ENCODE measurements around the gene PPP1R15B. TPM values are rescaled to one million over a fixed set of nuclear protein-coding genes. Genes with fewer than 3 reads are reported as not detected.

Gene PPP1R15B
- total RNA-seq, 1 donor from 2014 or later, result 30.3 TPM

DNA sequence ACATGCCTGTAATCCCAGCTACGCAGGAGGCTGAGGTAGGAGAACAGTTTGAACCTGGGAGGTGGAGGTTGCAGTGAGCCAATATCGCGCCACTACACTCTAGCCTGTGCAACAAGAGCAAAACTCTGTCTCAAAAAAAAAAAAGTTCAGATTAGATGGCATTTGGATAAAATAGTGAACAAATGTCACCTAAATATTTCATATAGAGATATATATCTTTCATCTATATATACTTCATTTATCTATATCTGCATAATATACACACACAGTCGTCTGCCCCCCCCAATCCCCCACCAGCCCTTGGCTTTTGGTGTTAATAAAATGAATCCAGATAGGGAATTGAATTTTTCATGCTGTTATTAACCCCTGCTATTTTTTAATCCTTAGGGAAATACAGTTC, 5.0 kb downstream of the PPP1R15B start:
- Histone ChIP-seq H3K36me3 (ENCODE audit: control insufficient read depth in 3 of 3, insufficient read depth in 3 of 3, low read length in 3 of 3) (peaks cover 2 to 17% (median 15%) of the 10 kb centered on the region in 3 donors), H3K27ac (ENCODE audit: low read depth, low read length) (no peak overlapping the region), H3K4me3 (ENCODE audit: low read length in 3 of 3) (peak overlapping the region in 2 of 3 donors; percentile 9 to 90), H3K9me3 (ENCODE audit: control insufficient read depth in 3 of 3, low read length in 3 of 3) (no peaks in the 10 kb centered on the region), H3K27me3 (ENCODE audit: control insufficient read depth in 3 of 3, insufficient read depth in 3 of 3, low read length in 3 of 3) (no peaks in the 10 kb centered on the region), H3K4me1 (ENCODE audit: control insufficient read depth in 3 of 3, insufficient read depth in 3 of 3, low read length in 3 of 3) (peaks cover 7 to 26% (median 17%) of the 10 kb centered on the region in 3 donors), H3K9ac (ENCODE audit: low read depth in 1 of 3, low read length in 3 of 3) (no peak overlapping the region)

DNA sequence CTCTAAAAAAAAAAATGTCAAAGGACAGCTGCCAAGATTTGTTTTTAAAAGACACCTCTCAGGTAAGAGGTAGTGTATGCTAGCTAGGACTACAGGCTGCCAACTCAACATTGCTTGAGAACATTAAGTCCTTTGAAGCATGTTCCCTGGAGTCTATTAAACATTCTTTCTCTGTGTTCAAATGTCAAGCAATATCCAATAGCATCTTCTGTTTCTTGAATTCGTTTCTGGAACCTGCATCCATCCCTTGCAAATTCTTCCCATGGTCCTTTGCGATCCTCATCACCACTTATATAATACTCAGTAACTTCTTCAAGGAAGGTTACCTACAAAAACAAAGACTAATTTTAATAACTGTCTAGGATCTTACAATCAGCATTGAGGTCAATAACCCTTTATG, 5.6 kb downstream of the PPP1R15B start:
- H3K27ac ChIP-seq (ENCODE audit: low read depth, low read length), result no peak overlapping the region
- peaks cover 2 to 19% (median 15%) of the 10 kb centered on the region in 3 donors for H3K36me3 ChIP-seq (ENCODE audit: control insufficient read depth in 3 of 3, insufficient read depth in 3 of 3, low read length in 3 of 3)

DNA sequence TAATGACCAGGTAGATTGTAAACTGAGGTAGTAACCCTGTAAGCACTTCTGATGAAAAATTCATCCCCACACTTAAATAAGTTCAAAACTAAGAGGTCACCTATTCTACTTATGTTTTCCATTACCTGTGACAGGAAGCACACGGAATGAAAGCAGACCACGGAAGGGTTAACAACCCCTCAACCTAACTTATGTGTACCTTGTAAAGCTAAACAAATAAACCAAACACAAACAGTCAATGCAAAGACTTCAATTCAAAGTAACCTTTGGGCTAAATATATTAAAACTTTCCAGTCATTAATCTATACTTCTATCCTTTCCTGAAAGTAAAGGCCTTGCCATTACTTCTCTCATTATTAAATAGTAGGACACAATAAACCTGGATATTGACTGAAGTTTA, 7.0 kb downstream of the PPP1R15B start:
- Histone ChIP-seq H3K4me3 (ENCODE audit: low read length in 3 of 3) (no peak overlapping the region), H3K27ac (ENCODE audit: low read depth, low read length) (no peak overlapping the region), H3K27me3 (ENCODE audit: control insufficient read depth in 3 of 3, insufficient read depth in 3 of 3, low read length in 3 of 3) (no peaks in the 10 kb centered on the region), H3K9me3 (ENCODE audit: control insufficient read depth in 3 of 3, low read length in 3 of 3) (no peaks in the 10 kb centered on the region), H3K36me3 (ENCODE audit: control insufficient read depth in 3 of 3, insufficient read depth in 3 of 3, low read length in 3 of 3) (peaks cover 5 to 26% (median 23%) of the 10 kb centered on the region in 3 donors), H3K9ac (ENCODE audit: low read depth in 1 of 3, low read length in 3 of 3) (no peak overlapping the region), H3K4me1 (ENCODE audit: control insufficient read depth in 3 of 3, insufficient read depth in 3 of 3, low read length in 3 of 3) (peaks cover 4 to 17% (median 11%) of the 10 kb centered on the region in 3 donors)

More for the DNA sequence above, 5.6 kb downstream of the PPP1R15B start:
- no peak overlapping the region for H3K9ac ChIP-seq (ENCODE audit: low read depth in 1 of 3, low read length in 3 of 3)
- H3K4me3 ChIP-seq (ENCODE audit: low read length in 3 of 3), result peak overlapping the region in 1 of 3 donors; percentile 24
- H3K9me3 ChIP-seq (ENCODE audit: control insufficient read depth in 3 of 3, low read length in 3 of 3), result no peaks in the 10 kb centered on the region
- peaks cover 7 to 26% (median 17%) of the 10 kb centered on the region in 3 donors for H3K4me1 ChIP-seq (ENCODE audit: control insufficient read depth in 3 of 3, insufficient read depth in 3 of 3, low read length in 3 of 3)
- no peaks in the 10 kb centered on the region for H3K27me3 ChIP-seq (ENCODE audit: control insufficient read depth in 3 of 3, insufficient read depth in 3 of 3, low read length in 3 of 3)

DNA sequence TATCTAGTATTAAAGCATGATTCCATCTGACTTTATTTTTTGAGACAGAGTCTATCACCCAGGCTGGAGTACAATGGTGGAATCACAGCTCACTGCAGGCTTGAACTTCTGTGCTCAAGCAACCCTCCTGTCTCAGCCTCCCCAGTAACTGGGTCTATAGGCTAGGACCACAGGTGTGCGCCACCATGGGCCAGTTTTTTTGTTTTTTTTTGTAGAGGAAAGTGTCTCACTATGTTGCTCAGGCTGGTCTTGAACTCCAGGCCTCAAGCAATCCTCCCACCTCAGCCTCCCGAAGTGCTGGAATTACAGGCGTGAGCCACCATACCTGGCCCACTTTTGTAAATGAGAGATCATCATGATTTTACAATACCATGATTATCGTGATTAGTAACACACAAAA, 9.2 kb downstream of the PPP1R15B start:
- peaks cover 7 to 31% (median 28%) of the 10 kb centered on the region in 3 donors for H3K36me3 ChIP-seq (ENCODE audit: control insufficient read depth in 3 of 3, insufficient read depth in 3 of 3, low read length in 3 of 3)

DNA sequence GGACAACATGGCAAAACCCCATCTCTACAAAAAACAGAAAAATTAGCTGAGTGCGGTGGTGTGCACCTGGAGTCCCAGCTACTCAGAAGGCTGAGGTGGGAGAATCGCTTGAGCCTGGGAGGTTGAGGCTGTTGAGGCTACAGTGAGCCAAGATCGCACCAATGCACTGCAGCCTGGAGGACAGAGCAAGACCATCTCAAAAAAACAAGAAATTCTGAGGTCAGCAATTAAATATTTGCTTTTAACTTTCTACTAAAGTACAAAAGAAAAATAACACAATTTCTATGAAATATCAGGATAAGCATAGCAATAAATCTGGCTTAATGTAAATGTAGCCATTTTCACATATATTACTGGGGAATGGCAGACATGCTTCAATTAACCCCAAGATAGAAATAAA, 9.9 kb downstream of the PPP1R15B start:
- no peaks in the 10 kb centered on the region for H3K27me3 ChIP-seq (ENCODE audit: control insufficient read depth in 3 of 3, insufficient read depth in 3 of 3, low read length in 3 of 3)
- H3K9me3 ChIP-seq (ENCODE audit: control insufficient read depth in 3 of 3, low read length in 3 of 3), result no peaks in the 10 kb centered on the region
- H3K4me3 ChIP-seq (ENCODE audit: low read length in 3 of 3), result no peak overlapping the region
- H3K4me1 ChIP-seq (ENCODE audit: control insufficient read depth in 3 of 3, insufficient read depth in 3 of 3, low read length in 3 of 3), result peaks cover 6 to 11% (median 7%) of the 10 kb centered on the region in 3 donors
- H3K36me3 ChIP-seq (ENCODE audit: control insufficient read depth in 3 of 3, insufficient read depth in 3 of 3, low read length in 3 of 3), result peaks cover 7 to 31% (median 28%) of the 10 kb centered on the region in 3 donors
- no peak overlapping the region for H3K27ac ChIP-seq (ENCODE audit: low read depth, low read length)
- H3K9ac ChIP-seq (ENCODE audit: low read depth in 1 of 3, low read length in 3 of 3), result no peak overlapping the region

More for the DNA sequence above, 9.2 kb downstream of the PPP1R15B start:
- no peaks in the 10 kb centered on the region for H3K9me3 ChIP-seq (ENCODE audit: control insufficient read depth in 3 of 3, low read length in 3 of 3)
- H3K27me3 ChIP-seq (ENCODE audit: control insufficient read depth in 3 of 3, insufficient read depth in 3 of 3, low read length in 3 of 3), result no peaks in the 10 kb centered on the region
- no peak overlapping the region for H3K27ac ChIP-seq (ENCODE audit: low read depth, low read length)
- H3K4me3 ChIP-seq (ENCODE audit: low read length in 3 of 3), result no peak overlapping the region
- H3K9ac ChIP-seq (ENCODE audit: low read depth in 1 of 3, low read length in 3 of 3), result no peak overlapping the region
- peaks cover 6 to 12% (median 8%) of the 10 kb centered on the region in 3 donors for H3K4me1 ChIP-seq (ENCODE audit: control insufficient read depth in 3 of 3, insufficient read depth in 3 of 3, low read length in 3 of 3)

DNA sequence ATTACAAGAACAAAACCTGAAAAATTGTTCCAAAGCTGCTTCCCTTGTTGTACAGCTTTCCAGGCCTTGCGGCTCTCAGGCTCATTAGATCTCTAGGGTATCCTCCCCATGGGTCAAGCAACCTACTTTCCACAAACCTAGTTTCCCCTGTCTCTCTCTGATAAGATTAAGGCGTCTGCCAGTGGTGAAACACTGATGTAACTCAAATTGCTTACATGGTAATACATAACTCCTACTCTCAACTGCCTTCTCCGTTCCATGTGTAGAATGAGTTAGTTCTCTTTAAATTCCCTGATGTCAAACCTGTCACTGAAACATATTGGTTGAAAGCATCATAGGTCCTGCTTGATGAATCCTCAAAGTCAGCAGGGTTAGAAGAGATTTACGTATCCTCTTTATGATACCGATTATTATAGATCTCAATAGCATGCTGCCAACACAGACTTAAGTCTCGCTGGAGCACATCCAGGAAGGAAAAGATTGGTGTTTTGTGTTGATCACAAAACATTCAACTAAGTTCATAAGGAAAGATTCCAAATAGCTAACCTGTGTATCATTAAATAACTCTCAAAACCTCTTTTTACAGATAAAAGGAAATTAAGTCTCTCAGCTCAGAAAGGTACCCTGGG, 10.6 kb downstream of the PPP1R15B start:
- H3K4me1 ChIP-seq (ENCODE audit: control insufficient read depth in 3 of 3, insufficient read depth in 3 of 3, low read length in 3 of 3), result peaks cover 2 to 5% (median 4%) of the 10 kb centered on the region in 3 donors
- no peak overlapping the region for H3K4me3 ChIP-seq (ENCODE audit: low read length in 3 of 3)
- H3K27ac ChIP-seq (ENCODE audit: low read depth, low read length), result no peak overlapping the region
- no peaks in the 10 kb centered on the region for H3K27me3 ChIP-seq (ENCODE audit: control insufficient read depth in 3 of 3, insufficient read depth in 3 of 3, low read length in 3 of 3)
- H3K9ac ChIP-seq (ENCODE audit: low read depth in 1 of 3, low read length in 3 of 3), result no peak overlapping the region
- no peaks in the 10 kb centered on the region for H3K9me3 ChIP-seq (ENCODE audit: control insufficient read depth in 3 of 3, low read length in 3 of 3)
- H3K36me3 ChIP-seq (ENCODE audit: control insufficient read depth in 3 of 3, insufficient read depth in 3 of 3, low read length in 3 of 3), result peaks cover 7 to 31% (median 28%) of the 10 kb centered on the region in 3 donors

DNA sequence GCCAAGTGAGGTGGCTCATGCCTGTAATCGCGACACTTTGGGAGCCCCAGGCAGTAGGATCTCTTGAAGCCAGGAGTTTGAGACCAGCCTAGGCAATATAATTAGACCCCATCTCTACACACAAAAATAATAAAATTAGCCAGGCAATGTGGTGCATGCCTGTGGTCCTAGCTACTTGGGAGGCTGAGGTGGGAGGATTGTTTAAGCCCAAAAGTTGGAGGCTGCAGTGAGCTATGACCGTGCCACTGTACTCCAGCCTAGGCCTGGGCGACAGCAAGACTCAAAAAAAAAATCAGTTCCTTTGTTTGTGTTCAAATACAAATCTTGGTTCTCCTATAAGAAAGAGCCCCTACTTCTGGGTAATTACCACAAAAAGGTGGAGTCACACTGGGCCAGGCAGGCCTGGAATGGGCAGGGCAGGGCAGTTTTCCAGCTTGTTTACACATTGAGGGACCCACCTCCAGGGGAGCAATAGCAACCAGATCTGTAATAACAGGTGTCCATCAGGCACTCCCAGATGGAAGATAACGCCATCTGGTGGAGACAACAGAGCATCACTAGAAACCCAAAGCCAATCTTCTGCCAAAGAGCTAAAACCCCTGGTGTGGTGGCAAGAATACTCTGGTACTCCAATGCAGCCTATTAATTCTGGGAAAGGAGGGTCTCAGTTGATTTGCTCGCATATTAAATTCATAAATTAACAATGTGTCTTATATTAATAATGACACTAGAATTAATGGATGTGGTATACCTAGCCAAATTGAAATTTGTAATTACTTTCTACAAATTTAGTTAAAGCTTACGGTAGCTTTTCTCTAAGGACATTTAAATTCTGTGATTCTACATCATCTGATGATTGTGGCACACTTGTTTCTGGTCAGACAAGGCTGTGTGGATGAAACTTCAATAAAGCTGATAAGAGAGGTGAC, 13.2 kb downstream of the PPP1R15B start:
- Histone ChIP-seq H3K27me3 (ENCODE audit: control insufficient read depth in 3 of 3, insufficient read depth in 3 of 3, low read length in 3 of 3) (no peaks in the 10 kb centered on the region), H3K36me3 (ENCODE audit: control insufficient read depth in 3 of 3, insufficient read depth in 3 of 3, low read length in 3 of 3) (peaks cover 6 to 16% (median 13%) of the 10 kb centered on the region in 3 donors), H3K27ac (ENCODE audit: low read depth, low read length) (no peak overlapping the region)

DNA sequence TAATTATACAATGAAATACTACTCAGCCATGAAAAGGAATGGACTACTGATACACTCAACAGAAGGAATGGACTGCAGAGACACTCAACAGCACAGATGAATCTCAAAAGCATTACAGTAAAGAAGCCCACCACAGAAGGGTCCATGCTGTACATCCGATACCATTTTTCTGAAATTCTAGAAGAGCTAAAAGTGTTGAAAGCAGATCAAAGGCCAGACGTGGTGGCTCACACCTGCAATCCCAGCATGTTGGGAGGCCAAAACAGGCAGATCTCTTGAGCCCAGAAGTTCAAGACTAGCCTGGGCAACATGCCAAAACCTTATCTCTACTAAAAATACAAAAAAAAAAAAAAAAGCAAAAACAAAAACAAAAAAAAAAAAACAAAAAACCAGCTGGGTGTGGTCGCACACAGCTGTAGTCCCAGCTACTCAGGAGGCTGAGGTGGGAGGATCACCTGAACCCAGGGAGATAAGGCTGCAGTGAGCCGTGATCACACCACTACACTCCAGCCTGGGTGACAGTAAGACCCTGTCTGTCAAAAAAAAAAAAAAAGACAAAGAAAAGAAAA, 15.5 kb downstream of the PPP1R15B start:
- peaks cover 0 to 2% (median 0%) of the 10 kb centered on the region in 3 donors for H3K4me1 ChIP-seq (ENCODE audit: control insufficient read depth in 3 of 3, insufficient read depth in 3 of 3, low read length in 3 of 3)
- H3K9me3 ChIP-seq (ENCODE audit: control insufficient read depth in 3 of 3, low read length in 3 of 3), result no peaks in the 10 kb centered on the region

More for the DNA sequence above, 13.2 kb downstream of the PPP1R15B start:
- Histone ChIP-seq H3K9ac (ENCODE audit: low read depth in 1 of 3, low read length in 3 of 3) (no peak overlapping the region), H3K9me3 (ENCODE audit: control insufficient read depth in 3 of 3, low read length in 3 of 3) (no peaks in the 10 kb centered on the region), H3K4me3 (ENCODE audit: low read length in 3 of 3) (no peak overlapping the region), H3K4me1 (ENCODE audit: control insufficient read depth in 3 of 3, insufficient read depth in 3 of 3, low read length in 3 of 3) (peaks cover 0 to 2% (median 0%) of the 10 kb centered on the region in 3 donors)

DNA sequence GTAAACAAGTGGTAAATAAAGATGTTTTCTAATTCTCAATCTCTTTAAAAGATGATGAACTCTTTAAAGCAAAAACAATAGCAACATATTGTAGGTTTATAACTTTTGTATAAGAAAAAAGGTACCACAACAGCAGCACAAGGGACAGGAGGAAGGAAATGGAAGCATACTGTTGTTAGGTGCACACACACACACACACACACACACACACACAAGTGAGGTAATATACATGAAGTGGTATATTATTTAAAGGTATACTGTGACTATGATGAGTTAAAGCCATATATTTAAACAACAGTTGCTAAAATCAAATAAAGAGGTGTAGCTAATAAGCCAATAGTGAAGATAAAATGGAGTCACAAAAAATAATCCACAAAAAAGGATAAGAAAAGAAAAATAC, 20.0 kb downstream of the PPP1R15B start:
- H3K4me3 ChIP-seq (ENCODE audit: low read length in 3 of 3), result no peak overlapping the region
- no peak overlapping the region for H3K9ac ChIP-seq (ENCODE audit: low read depth in 1 of 3, low read length in 3 of 3)
- no peaks in the 10 kb centered on the region for H3K9me3 ChIP-seq (ENCODE audit: control insufficient read depth in 3 of 3, low read length in 3 of 3)

More for the DNA sequence above, 15.5 kb downstream of the PPP1R15B start:
- no peaks in the 10 kb centered on the region for H3K27me3 ChIP-seq (ENCODE audit: control insufficient read depth in 3 of 3, insufficient read depth in 3 of 3, low read length in 3 of 3)
- H3K27ac ChIP-seq (ENCODE audit: low read depth, low read length), result no peak overlapping the region
- H3K9ac ChIP-seq (ENCODE audit: low read depth in 1 of 3, low read length in 3 of 3), result no peak overlapping the region
- H3K36me3 ChIP-seq (ENCODE audit: control insufficient read depth in 3 of 3, insufficient read depth in 3 of 3, low read length in 3 of 3), result peaks cover 6 to 13% (median 13%) of the 10 kb centered on the region in 3 donors
- H3K4me3 ChIP-seq (ENCODE audit: low read length in 3 of 3), result no peak overlapping the region

More for the DNA sequence above, 20.0 kb downstream of the PPP1R15B start:
- H3K36me3 ChIP-seq (ENCODE audit: control insufficient read depth in 3 of 3, insufficient read depth in 3 of 3, low read length in 3 of 3), result no peaks in the 10 kb centered on the region
- H3K27me3 ChIP-seq (ENCODE audit: control insufficient read depth in 3 of 3, insufficient read depth in 3 of 3, low read length in 3 of 3), result no peaks in the 10 kb centered on the region
- H3K4me1 ChIP-seq (ENCODE audit: control insufficient read depth in 3 of 3, insufficient read depth in 3 of 3, low read length in 3 of 3), result no peaks in the 10 kb centered on the region
- H3K27ac ChIP-seq (ENCODE audit: low read depth, low read length), result no peak overlapping the region
